SW480 (cell line): Measurements from ENCODE around the gene ZNF135.

ENCODE experiments used
- DNase-seq: peaks from one replicate; pipeline ENCODE4 v3.0.0-alpha.2; 2016; ENCODE audit warnings: low spot score

ZNF135 gene

GRCh38 chr19:58093071-58093470, 34.0 kb downstream of the ZNF135 start:
- DNase-seq: no peak

DNA sequence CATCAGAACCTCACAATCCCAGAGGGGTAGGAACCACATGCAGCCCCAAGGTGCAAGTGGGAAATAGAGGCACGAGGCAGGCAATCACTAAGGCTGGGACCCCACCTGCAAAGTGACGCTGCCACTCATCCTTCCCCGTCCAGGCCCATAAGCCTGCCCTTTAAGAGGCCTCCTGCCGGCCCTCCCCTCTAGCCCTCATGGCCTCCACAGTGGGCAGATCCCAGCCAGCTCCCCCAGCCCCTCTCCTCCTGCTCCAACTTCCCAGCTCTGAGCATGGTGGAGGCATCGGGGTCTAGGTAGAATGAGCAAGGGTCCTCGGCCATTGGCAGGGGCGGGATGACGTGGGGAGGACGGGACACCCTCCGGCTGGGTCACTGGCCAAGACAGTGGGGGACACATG, 36.2 kb downstream of the ZNF135 start:
- no peak for DNase-seq

- DNase-seq: no peak
These were observed 37.8 kb downstream of the ZNF135 start for GRCh38 chr19:58096884-58097283.

DNA sequence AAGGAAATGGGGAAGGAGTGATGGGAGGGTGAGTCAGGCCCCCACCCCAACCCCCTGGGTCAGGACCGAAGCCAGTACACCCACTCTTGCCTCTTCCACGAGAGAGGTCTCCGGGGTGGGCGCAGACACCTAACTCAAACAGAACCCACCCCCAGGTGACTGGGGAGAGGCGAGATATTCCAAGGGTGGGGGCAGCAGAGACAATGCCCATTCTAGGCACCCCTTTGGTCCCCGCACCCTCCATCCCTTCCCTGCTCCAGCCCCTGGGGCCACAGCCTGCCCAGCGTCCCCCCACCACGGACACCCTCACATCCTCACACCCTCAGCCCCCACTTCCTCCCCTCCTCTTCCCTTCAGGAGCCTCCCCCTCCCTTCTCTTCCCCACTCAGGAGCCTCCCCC, 38.3 kb downstream of the ZNF135 start:
- DNase-seq: no peak

DNA sequence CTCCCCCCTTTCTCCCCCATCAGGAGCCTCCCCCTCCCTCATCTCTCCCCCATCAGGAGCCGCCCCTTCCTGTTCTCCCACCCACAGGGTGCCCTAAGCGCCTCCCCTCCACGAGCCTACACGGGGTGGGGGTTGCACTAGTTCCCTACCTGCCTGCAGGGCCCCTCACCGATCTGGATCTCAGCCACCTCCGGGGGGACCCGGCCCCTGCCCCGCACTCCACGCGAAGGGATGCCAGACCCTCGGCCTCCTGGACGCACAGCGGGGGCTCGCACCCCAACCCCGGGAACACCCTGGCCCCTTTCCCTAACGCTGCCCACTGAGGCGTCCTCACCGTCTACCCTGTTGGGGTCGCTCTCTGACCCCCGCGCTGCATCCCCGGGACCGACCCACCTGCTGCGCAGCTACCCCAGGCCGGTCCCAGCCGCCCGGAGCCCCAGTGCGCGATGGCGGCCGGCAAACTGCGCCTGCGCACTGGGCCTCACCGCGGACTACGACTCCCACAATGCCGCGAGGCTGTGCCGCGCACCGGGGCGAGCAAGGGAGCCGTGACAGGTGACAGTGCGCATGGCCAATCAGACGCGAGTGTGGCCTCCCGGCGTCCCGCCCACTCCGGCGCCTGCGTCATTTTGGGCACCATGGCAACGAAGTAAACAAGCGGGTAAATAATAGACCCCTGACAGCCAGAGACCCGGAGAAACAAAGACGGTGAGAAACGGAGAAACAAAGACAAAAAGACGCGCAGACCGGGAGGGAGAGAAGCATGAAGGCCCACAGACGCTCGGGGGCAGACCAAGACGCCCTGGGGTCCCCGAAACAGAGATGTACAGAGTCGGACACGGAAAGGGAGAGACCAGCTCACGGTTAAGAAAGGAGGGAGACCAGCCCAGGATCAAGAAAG, 38.9 kb downstream of the ZNF135 start, which contains the start of gene ZSCAN18:
ZSCAN18 (minus strand) TSS at position 451 of the 901 bp plus-strand sequence. CDS start 7,964 bp downstream, outside the sequence.
- no peak for DNase-seq

DNA sequence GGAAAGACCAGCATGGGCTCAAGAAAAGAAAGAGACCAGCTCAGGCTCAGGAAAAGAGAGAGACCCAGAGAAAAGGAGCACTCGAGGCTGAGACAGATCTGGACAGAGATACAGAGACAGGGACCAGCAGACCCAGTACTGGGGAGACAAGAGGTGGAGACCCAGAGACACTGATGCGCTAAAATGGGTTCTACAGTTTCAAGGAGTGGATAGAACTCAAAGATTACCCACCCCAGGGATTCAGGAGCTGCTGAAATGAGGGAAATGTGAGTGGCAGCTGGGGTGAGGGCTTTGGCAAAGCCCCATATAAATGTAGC, 39.6 kb downstream of the ZNF135 start:
- no peak for DNase-seq

GRCh38 chr19:58107778-58108545, 48.9 kb downstream of the ZNF135 start:
- no peak for DNase-seq

DNA sequence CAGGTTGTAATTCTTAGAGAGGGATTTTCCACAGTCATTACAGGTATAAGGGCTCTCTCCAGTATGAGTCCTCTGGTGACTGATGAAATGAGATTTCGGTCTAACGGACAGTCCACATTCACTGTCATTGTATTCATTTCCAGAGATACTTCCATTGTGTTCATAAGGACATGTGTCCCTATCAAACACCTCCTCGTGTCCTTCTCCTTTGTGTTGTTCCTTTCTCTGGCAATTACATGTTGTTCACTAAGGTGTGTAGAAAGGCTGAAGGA, 49.4 kb downstream of the ZNF135 start:
- no peak for DNase-seq

GRCh38 chr19:58117841-58118575, 58.9 kb downstream of the ZNF135 start:
- no peak for DNase-seq

- DNase-seq: no peak
These were observed 60.1 kb downstream of the ZNF135 start for GRCh38 chr19:58118979-58119733.
